ENCODE measurements around the gene GK.

DNA sequence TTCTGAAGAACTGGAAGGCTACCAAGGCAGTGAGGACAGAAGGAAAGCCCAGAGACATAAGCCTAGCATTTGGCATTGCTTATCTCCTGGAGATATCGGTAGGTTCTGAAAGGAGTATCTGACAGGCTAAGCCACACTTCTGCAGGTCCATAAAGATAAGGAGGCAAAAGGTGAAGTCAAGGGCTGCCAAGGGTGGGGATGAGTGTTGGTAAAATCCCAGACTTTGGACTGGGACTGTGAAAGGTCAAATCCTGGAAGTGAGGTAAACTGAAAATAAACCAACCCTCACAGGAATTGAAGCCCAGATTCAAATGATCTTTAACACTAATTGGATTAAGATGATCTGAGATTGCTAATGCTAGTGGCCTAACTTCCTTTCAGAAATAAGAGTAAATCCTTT lies 27.4 kb downstream of the GK start:
- no peak for TF ChIP-seq CTCF (IDR thresholded peaks at IDR 0.05)
- no peak for TF ChIP-seq EP300 (IDR thresholded peaks at IDR 0.05)

Data from esophagus muscularis mucosa (tissue), 3 donors.